Activated B cell treated with CpG ODN at 0.5 μM for 24 hours (primary cell): Measurements from ENCODE around the gene EML5. TPM values are rescaled to one million over a fixed set of nuclear protein-coding genes. Genes with fewer than 3 reads are reported as not detected.

ENCODE experiments used
- ATAC-seq: fragments of 200-7000 bp; cut with Tn5 transposase; one replicate; pipeline ENCODE4 v1.10.0; 2021; ENCODE audit warnings: low read depth, mild to moderate bottlenecking, moderate library complexity
- CTCF ChIA-PET: fragments of 350-600 bp; sonication (Branson Sonifier 250); formaldehyde crosslinking; loops from one replicate; lab custom pipeline; 2021; ENCODE audit warnings: antibody characterized with exemption; lab: Charles Lee
- POLR2A ChIA-PET: fragments of 350-600 bp; sonication (Branson Sonifier 250); formaldehyde crosslinking; loops from one replicate; lab custom pipeline; 2021; ENCODE audit warnings: antibody characterized with exemption; lab: Charles Lee
- DNase-seq: peaks from one replicate; pipeline ENCODE4 v3.0.0; 2022
- H3K27ac Mint-ChIP-seq: one replicate; pipeline ENCODE4 v1.8.0; 2020; ENCODE audit warnings: mixed read lengths
- H3K27me3 Mint-ChIP-seq: one replicate; pipeline ENCODE4 v1.8.0; 2021; ENCODE audit warnings: mixed read lengths
- H3K36me3 Mint-ChIP-seq: one replicate; pipeline ENCODE4 v1.8.0; 2021; ENCODE audit warnings: low read depth, mixed read lengths
- H3K4me1 Mint-ChIP-seq: one replicate; pipeline ENCODE4 v1.8.0; 2021; ENCODE audit warnings: mixed read lengths
- H3K4me3 Mint-ChIP-seq: one replicate; pipeline ENCODE4 v1.8.0; 2020; ENCODE audit warnings: mild to moderate bottlenecking, mixed read lengths
- H3K9me3 Mint-ChIP-seq: one replicate; pipeline ENCODE4 v1.8.0; 2020; ENCODE audit warnings: mixed read lengths
- intact Hi-C: fragments of 100-400 bp; cut with micrococcal nuclease; formaldehyde crosslinking; loops from one replicate; pipeline ENCODE4 v1.15.1; 2024
- total RNA-seq: library from RNA; stranded (reverse); gene quantifications from 2 replicates; pipeline ENCODE4 v1.2.3, GENCODE V29; 2022
- TF ChIP-seq, protein P1 (sequence below): fragments of 200-600 bp; IDR thresholded peaks from one replicate; pipeline ENCODE4 v1.8.0; 2022; ENCODE audit warnings: antibody characterized with exemption, mild to moderate bottlenecking

Gene EML5
- total RNA-seq, 1 donor from 2014 or later: 5.0 TPM

- Mint-ChIP-seq H3K27me3 (no peaks in the 10 kb centered on the region), H3K4me1 (no peaks in the 10 kb centered on the region), H3K4me3 (no peak overlapping the region), H3K9me3 (no peaks in the 10 kb centered on the region), H3K27ac (no peak overlapping the region), H3K36me3 (peaks cover 12% of the 10 kb centered on the region)
- no peak for DNase-seq
- ChIA-PET POLR2A (no interaction called here), CTCF (interaction anchor here (2.1 kb wide), 1 partner anchor 14 kb away, joined by 7 read pairs; no protein-coding TSS in a partner anchor)
- intact Hi-C loops: no loop called here
- TF ChIP-seq, protein P1, sequence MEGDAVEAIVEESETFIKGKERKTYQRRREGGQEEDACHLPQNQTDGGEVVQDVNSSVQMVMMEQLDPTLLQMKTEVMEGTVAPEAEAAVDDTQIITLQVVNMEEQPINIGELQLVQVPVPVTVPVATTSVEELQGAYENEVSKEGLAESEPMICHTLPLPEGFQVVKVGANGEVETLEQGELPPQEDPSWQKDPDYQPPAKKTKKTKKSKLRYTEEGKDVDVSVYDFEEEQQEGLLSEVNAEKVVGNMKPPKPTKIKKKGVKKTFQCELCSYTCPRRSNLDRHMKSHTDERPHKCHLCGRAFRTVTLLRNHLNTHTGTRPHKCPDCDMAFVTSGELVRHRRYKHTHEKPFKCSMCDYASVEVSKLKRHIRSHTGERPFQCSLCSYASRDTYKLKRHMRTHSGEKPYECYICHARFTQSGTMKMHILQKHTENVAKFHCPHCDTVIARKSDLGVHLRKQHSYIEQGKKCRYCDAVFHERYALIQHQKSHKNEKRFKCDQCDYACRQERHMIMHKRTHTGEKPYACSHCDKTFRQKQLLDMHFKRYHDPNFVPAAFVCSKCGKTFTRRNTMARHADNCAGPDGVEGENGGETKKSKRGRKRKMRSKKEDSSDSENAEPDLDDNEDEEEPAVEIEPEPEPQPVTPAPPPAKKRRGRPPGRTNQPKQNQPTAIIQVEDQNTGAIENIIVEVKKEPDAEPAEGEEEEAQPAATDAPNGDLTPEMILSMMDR: no peak
- ATAC-seq: no peak
Measured at GRCh38 chr14:88681755-88682494, 110.8 kb downstream of the EML5 start.

GRCh38 chr14:88669346-88669745 lies 123.4 kb downstream of the EML5 start:
- Mint-ChIP-seq H3K4me3 (no peak overlapping the region), H3K36me3 (peaks cover 11% of the 10 kb centered on the region), H3K27ac (no peak overlapping the region), H3K9me3 (peaks cover 11% of the 10 kb centered on the region), H3K27me3 (no peaks in the 10 kb centered on the region), H3K4me1 (peaks cover 20% of the 10 kb centered on the region)
- intact Hi-C loops: loop anchor here (5.0 kb wide), 5 partner anchors 107 to 1098 kb away; partner anchors contain the start of gene ZC3H14
- ChIA-PET POLR2A (no interaction called here), CTCF (interaction anchor here (3.1 to 3.6 kb wide), 2 partner anchors 198 to 357 kb away, joined by 14 to 31 read pairs; no protein-coding TSS in a partner anchor)
- no peak for DNase-seq
- TF ChIP-seq, protein P1: no peak
- ATAC-seq: no peak

GRCh38 chr14:88668448-88669116 lies 124.2 kb downstream of the EML5 start:
- no peaks in the 10 kb centered on the region for H3K27me3 Mint-ChIP-seq

DNA sequence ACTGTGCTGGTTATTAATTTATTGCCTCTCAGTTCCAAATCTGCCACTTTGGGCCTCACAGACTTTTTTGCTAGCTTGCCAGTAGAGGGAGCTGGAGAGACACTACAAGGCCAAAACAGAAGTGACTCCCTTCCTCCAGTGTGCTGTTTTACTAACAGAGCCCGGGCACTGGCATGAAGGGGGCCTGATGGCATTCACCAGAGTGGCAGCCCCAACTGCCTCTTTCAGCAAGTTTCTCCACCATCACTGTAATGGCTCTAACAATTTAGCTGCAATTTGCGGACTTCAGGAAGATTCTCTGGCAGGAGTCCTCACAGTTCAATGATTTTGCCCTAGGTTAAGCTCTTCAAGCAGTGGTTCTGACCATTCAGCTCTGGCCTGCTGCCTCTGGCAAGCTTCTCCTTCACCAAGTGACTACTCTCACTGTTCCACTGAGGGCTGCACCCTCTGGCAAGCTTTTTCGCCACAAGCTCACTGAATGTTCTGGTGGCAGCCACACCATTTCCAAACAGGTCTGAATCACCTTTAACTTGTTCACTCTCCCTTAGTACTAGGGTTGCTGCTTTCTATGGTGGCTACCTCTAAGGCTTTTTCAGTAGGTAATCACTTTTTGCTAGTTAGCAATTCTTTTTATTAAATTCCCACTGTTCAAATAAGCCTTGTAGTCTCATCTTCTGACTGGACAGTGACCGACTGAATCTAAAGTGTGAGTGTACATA lies 125.0 kb downstream of the EML5 start:
- peaks cover 5% of the 10 kb centered on the region for H3K36me3 Mint-ChIP-seq
- DNase-seq (peak; percentile 32), ATAC-seq (peak; percentile 83)
- no peaks in the 10 kb centered on the region for H3K27me3 Mint-ChIP-seq
- peak overlapping the region; percentile 64 for H3K4me3 Mint-ChIP-seq
- H3K9me3 Mint-ChIP-seq: peaks cover 11% of the 10 kb centered on the region
- CTCF ChIA-PET: interaction anchor here (0.9 to 3.6 kb wide), 16 partner anchors 10 to 1247 kb away, joined by 3 to 31 read pairs (median 4); partner anchors contain the start of gene TTC8
- H3K27ac Mint-ChIP-seq: peak overlapping the region; percentile 72
- TF ChIP-seq, protein P1: peak; percentile 62
- POLR2A ChIA-PET: no interaction called here
- intact Hi-C loops: loop anchor here (1.0 to 5.0 kb wide), 10 partner anchors 105 to 1248 kb away; partner anchors contain the start of genes EML5, TTC8 and ZC3H14
- H3K4me1 Mint-ChIP-seq: peaks cover 20% of the 10 kb centered on the region

More at GRCh38 chr14:88668448-88669116, 124.2 kb downstream of the EML5 start:
- Mint-ChIP-seq H3K4me3 (peak overlapping the region; percentile 64), H3K27ac (peak overlapping the region; percentile 72), H3K4me1 (peaks cover 20% of the 10 kb centered on the region), H3K36me3 (peaks cover 10% of the 10 kb centered on the region), H3K9me3 (peaks cover 11% of the 10 kb centered on the region)
- ATAC-seq (peak; percentile 53), DNase-seq (no peak)
- intact Hi-C loops: loop anchor here (5.0 kb wide), 5 partner anchors 106 to 1099 kb away; partner anchors contain the start of gene ZC3H14
- CTCF ChIA-PET: interaction anchor here (1.1 to 3.6 kb wide), 5 partner anchors 14 to 358 kb away, joined by 4 to 31 read pairs (median 9); partner anchors contain the start of gene TTC8
- POLR2A ChIA-PET: interaction anchor here (0.6 kb wide), 1 partner anchor 726 kb away, joined by 9 read pairs; no protein-coding TSS in a partner anchor
- TF ChIP-seq, protein P1: no peak
